DMS53 treated with DMSO at 0.1 percent for 48 hours (cell line): ENCODE data around the gene EMID1.
"Not testable (repeated sequence)": the region's sequence is repeated elsewhere in the genome, so short reads cannot be mapped to it uniquely, and the experiment has no call there.

ENCODE experiments used
- DNase-seq: peaks from one replicate; lab custom pipeline; 2025; ENCODE audit not compliant: unreplicated experiment; lab: John Stamatoyannopoulos, UW

EMID1 gene

GRCh38 chr22:29230972-29231875 is 25.5 kb downstream of the EMID1 start:
- no peak for DNase-seq

- DNase-seq: no peak
Measured at GRCh38 chr22:29231971-29232959, 26.6 kb downstream of the EMID1 start.

- no peak for DNase-seq
Measured at GRCh38 chr22:29233277-29233877, 27.7 kb downstream of the EMID1 start.

- DNase-seq: not testable (repeated sequence)
Measured at GRCh38 chr22:29240481-29240880, 34.8 kb downstream of the EMID1 start.

- DNase-seq: no peak
Measured at GRCh38 chr22:29243874-29244446, 38.3 kb downstream of the EMID1 start.

- DNase-seq: no peak
Measured at GRCh38 chr22:29244785-29245625, 39.3 kb downstream of the EMID1 start.

GRCh38 chr22:29245626-29246385 is 40.1 kb downstream of the EMID1 start:
- DNase-seq: no peak

- DNase-seq: not testable (repeated sequence)
Measured at GRCh38 chr22:29247891-29248290, 42.2 kb downstream of the EMID1 start.

GRCh38 chr22:29251265-29251664 is 45.6 kb downstream of the EMID1 start:
- DNase-seq: no peak

GRCh38 chr22:29251981-29252911 is 46.5 kb downstream of the EMID1 start:
- DNase-seq: no peak

- DNase-seq: no peak
Measured at GRCh38 chr22:29253561-29254285, 48.0 kb downstream of the EMID1 start.

- DNase-seq: no peak
Measured at GRCh38 chr22:29254286-29254660, 48.6 kb downstream of the EMID1 start.

GRCh38 chr22:29255064-29255621 is 49.4 kb downstream of the EMID1 start:
- no peak for DNase-seq

GRCh38 chr22:29256606-29257325 is 51.1 kb downstream of the EMID1 start:
- no peak for DNase-seq

GRCh38 chr22:29257751-29258181 is 52.1 kb downstream of the EMID1 start:
- no peak for DNase-seq

GRCh38 chr22:29258407-29259252 is 52.9 kb downstream of the EMID1 start:
- DNase-seq: no peak
